PC-9 (cell line): Measurements from ENCODE around the gene TGFBR3. TPM values are rescaled to one million over a fixed set of nuclear protein-coding genes. Genes with fewer than 3 reads are reported as not detected.

Experiments used
- BruUV-seq: library from RNA; stranded (reverse); fragments of 400-500 nt; replicated peaks from 2 replicates; lab custom pipeline; 2021; lab: Mats Ljungman, UMichigan
- CTCF ChIA-PET: fragments of 300-600 bp; sonication (Branson Sonifier 250); formaldehyde crosslinking; loops from one replicate; lab custom pipeline; 2022; ENCODE audit warnings: antibody characterized with exemption; lab: Charles Lee
- POLR2A ChIA-PET: fragments of 300-600 bp; sonication (Branson Sonifier 250); formaldehyde crosslinking; loops from one replicate; lab custom pipeline; 2022; ENCODE audit warnings: antibody characterized with exemption; ENCODE audit not compliant: unreplicated experiment; lab: Charles Lee
- DNase-seq, 2 experiments: peaks; one replicate each; pipeline versions ENCODE4 v3.0.0 to v3.0.0-alpha.2; 2015 to 2022; ENCODE audit warnings: mixed read lengths in 1 of 2
- H2AFZ ChIP-seq: fragments of 200-600 bp; sonication (generic); 2 replicates; pipeline ENCODE4 v1.8.1; 2017; ENCODE audit warnings: antibody characterized with exemption
- H3F3A ChIP-seq: fragments of 200-600 bp; sonication (generic); 2 replicates; pipeline ENCODE4 v1.8.1; 2017; ENCODE audit warnings: antibody characterized with exemption, mild to moderate bottlenecking, low read depth; ENCODE audit not compliant: insufficient read depth
- H3K27ac ChIP-seq: fragments of 200-600 bp; sonication (generic); 2 replicates; pipeline ENCODE4 v1.6.1; 2016; ENCODE audit warnings: mixed run types
- H3K27me3 ChIP-seq: fragments of 200-600 bp; sonication (generic); 2 replicates; pipeline ENCODE4 v1.6.1; 2016; ENCODE audit warnings: low read depth, mixed run types; ENCODE audit not compliant: insufficient read depth
- H3K36me3 ChIP-seq: fragments of 200-600 bp; sonication (generic); 2 replicates; pipeline ENCODE4 v1.6.1; 2016; ENCODE audit warnings: low read depth, mixed run types
- H3K4me1 ChIP-seq: fragments of 200-600 bp; sonication (generic); replicated peaks from 2 replicates; pipeline ENCODE4 v1.6.1; 2016; ENCODE audit warnings: mixed run types; ENCODE audit not compliant: insufficient read depth
- H3K4me2 ChIP-seq: fragments of 200-600 bp; sonication (generic); 2 replicates; pipeline ENCODE4 v1.6.1; 2017; ENCODE audit warnings: mixed run types
- H3K4me3 ChIP-seq: fragments of 200-600 bp; sonication (generic); 2 replicates; pipeline ENCODE4 v1.6.1; 2016; ENCODE audit warnings: mixed run types
- H3K79me2 ChIP-seq: fragments of 200-600 bp; sonication (generic); 2 replicates; pipeline ENCODE4 v1.6.1; 2017; ENCODE audit warnings: low read depth, mixed run types
- H3K9me2 ChIP-seq: fragments of 200-600 bp; sonication (generic); 2 replicates; pipeline ENCODE4 v1.8.1; 2017; ENCODE audit warnings: mild to moderate bottlenecking; ENCODE audit not compliant: insufficient read depth
- H3K9me3 ChIP-seq: fragments of 200-600 bp; sonication (generic); 2 replicates; pipeline ENCODE4 v1.8.1; 2016; ENCODE audit warnings: low read depth; ENCODE audit not compliant: insufficient read depth
- H4K20me1 ChIP-seq: fragments of 200-600 bp; sonication (generic); 2 replicates; pipeline ENCODE4 v1.8.1; 2017; ENCODE audit not compliant: insufficient read depth
- CTCF ChIP-seq: fragments of 200-600 bp; sonication (generic); conservative IDR thresholded peaks from 2 replicates; pipeline ENCODE4 v1.6.1; 2017; ENCODE audit warnings: mixed run types, antibody characterized with exemption, mild to moderate bottlenecking, moderate library complexity
- EZH2 ChIP-seq: fragments of 200-600 bp; sonication (generic); IDR thresholded peaks from 2 replicates; pipeline ENCODE4 v1.8.0; 2017; ENCODE audit warnings: antibody characterized with exemption, low read depth
- intact Hi-C: fragments of 100-400 bp; cut with micrococcal nuclease; formaldehyde crosslinking; loops from one replicate; pipeline ENCODE4 v1.10.0; 2022; ENCODE audit not compliant: unreplicated experiment
- total RNA-seq: library from RNA; stranded (reverse); gene quantifications from 2 replicates; pipeline ENCODE4 v1.2.3, GENCODE V29; 2021

The TGFBR3 gene
- total RNA-seq, 1 experiment from 2014 or later, result 1.6 TPM

- TF ChIP-seq CTCF (no peak), EZH2 (no peak)
- DNase-seq, result no peak
- Histone ChIP-seq H3K4me3 (no peak overlapping the region), H3K36me3 (no peaks in the 10 kb centered on the region), H3K9me2 (no peaks in the 10 kb centered on the region), H3K9me3 (no peaks in the 10 kb centered on the region), H3K27me3 (no peaks in the 10 kb centered on the region), H3K27ac (no peak overlapping the region), H2AFZ (no peak overlapping the region), H3K4me2 (no peak overlapping the region), H4K20me1 (no peaks in the 10 kb centered on the region), H3K79me2 (no peaks in the 10 kb centered on the region), H3K4me1 (peaks cover 6% of the 10 kb centered on the region), H3F3A (peaks cover 7% of the 10 kb centered on the region)
- POLR2A ChIA-PET, result no interaction called here
- CTCF ChIA-PET, result interaction anchor here (0.6 kb wide), 1 partner anchor 376 kb away, joined by 3 read pairs; no protein-coding TSS in a partner anchor
- no TSS peak for BruUV-seq
- intact Hi-C loops, result no loop called here
These were observed 96.5 kb downstream of the TGFBR3 start for GRCh38 chr1:91789273-91789997.

- BruUV-seq, result no TSS peak
- no peaks in the 10 kb centered on the region for H3K9me2 ChIP-seq
- ChIA-PET CTCF (no interaction called here), POLR2A (no interaction called here)
- H3F3A ChIP-seq, result no peaks in the 10 kb centered on the region
- H3K27me3 ChIP-seq, result no peaks in the 10 kb centered on the region
- no peak overlapping the region for H3K4me3 ChIP-seq
- H3K27ac ChIP-seq, result no peak overlapping the region
- H2AFZ ChIP-seq, result no peak overlapping the region
- H3K4me2 ChIP-seq, result no peak overlapping the region
- H3K4me1 ChIP-seq, result no peaks in the 10 kb centered on the region; the same call in 1 of the 2 replicates
- TF ChIP-seq CTCF (no peak), EZH2 (no peak)
- DNase-seq, result no peak
- intact Hi-C loops, result no loop called here
- H3K36me3 ChIP-seq, result no peaks in the 10 kb centered on the region
- H4K20me1 ChIP-seq, result no peaks in the 10 kb centered on the region
- H3K9me3 ChIP-seq, result no peaks in the 10 kb centered on the region
- no peaks in the 10 kb centered on the region for H3K79me2 ChIP-seq
These were observed 98.0 kb downstream of the TGFBR3 start for GRCh38 chr1:91787919-91788318.

- H3K36me3 ChIP-seq, result no peaks in the 10 kb centered on the region
- no peaks in the 10 kb centered on the region for H3K27me3 ChIP-seq
- H3K9me3 ChIP-seq, result no peaks in the 10 kb centered on the region
- H3K9me2 ChIP-seq, result no peaks in the 10 kb centered on the region
- H3K27ac ChIP-seq, result no peak overlapping the region
- DNase-seq, result no peak
- H3F3A ChIP-seq, result no peaks in the 10 kb centered on the region
- H2AFZ ChIP-seq, result no peak overlapping the region
- H3K4me1 ChIP-seq, result no peaks in the 10 kb centered on the region; the same call in 1 of the 2 replicates
- no peaks in the 10 kb centered on the region for H4K20me1 ChIP-seq
- BruUV-seq, result no TSS peak
- CTCF ChIA-PET, result no interaction called here
- intact Hi-C loops, result no loop called here
- POLR2A ChIA-PET, result no interaction called here
- no peak overlapping the region for H3K4me2 ChIP-seq
- H3K4me3 ChIP-seq, result no peak overlapping the region
- TF ChIP-seq CTCF (no peak), EZH2 (no peak)
- H3K79me2 ChIP-seq, result no peaks in the 10 kb centered on the region
These were observed 101.3 kb downstream of the TGFBR3 start for GRCh38 chr1:91784616-91785015.
